Measurements from ENCODE around the gene SNHG17. TPM values are rescaled to one million over a fixed set of nuclear protein-coding genes. Genes with fewer than 3 reads are reported as not detected.

Gene SNHG17
- total and polyA plus RNA-seq, 2 donors (not counting 1 experiment from before 2014, with no cell fraction given): 49.6 to 78.0 TPM

- Histone ChIP-seq H3K4me2 (replicated peaks; ENCODE audit: low read depth, low read length, poor library complexity, severe bottlenecking) (peak within 1 kb of the TSS; percentile 90), H3K4me3 (ENCODE audit: control extremely low read depth in 1 of 5, extremely low read depth in 1 of 5, insufficient read depth in 1 of 5, low read depth in 2 of 5, low read length in 4 of 5) (peak within 1 kb of the TSS; percentile 77 to 91 (median 84)), H3K9me3 (ENCODE audit: control extremely low read depth in 1 of 3, control insufficient read depth in 2 of 3, insufficient read depth in 1 of 3, low read length in 2 of 3) (peaks cover 0 to under 1% (median 0%) of the 10 kb centered on the region in 3 donors), H2AFZ (ENCODE audit: insufficient read depth, low read depth, low read length, poor library complexity, severe bottlenecking) (peak within 1 kb of the TSS; percentile 95), H3K36me3 (replicated peaks in 1 of 2; ENCODE audit: control extremely low read depth in 1 of 2, control insufficient read depth in 1 of 2, extremely low read depth in 1 of 2, insufficient read depth in 2 of 2, low read length in 1 of 2) (peaks cover 0 to 3% of the 10 kb centered on the region in 2 experiments), H3K4me1 (ENCODE audit: control insufficient read depth in 2 of 2, insufficient read depth in 2 of 2, low read length in 2 of 2) (peaks cover 17 to 26% of the 10 kb centered on the region in 2 donors), H3K27me3 (replicated peaks in 1 of 4; ENCODE audit: control extremely low read depth in 1 of 4, control insufficient read depth in 3 of 4, insufficient read depth in 4 of 4, low read length in 3 of 4) (no peaks in the 10 kb centered on the region), H3K27ac (ENCODE audit: low read length in 2 of 2) (peak within 1 kb of the TSS; percentile 52 to 84), H3K9ac (ENCODE audit: low read length) (peak within 1 kb of the TSS; percentile 89), H4K20me1 (ENCODE audit: control insufficient read depth, insufficient read depth, low read length, poor library complexity, severe bottlenecking) (peaks cover 47% of the 10 kb centered on the region), H3K79me2 (ENCODE audit: control insufficient read depth, insufficient read depth, low read length) (peaks cover 52% of the 10 kb centered on the region)
- ChIA-PET POLR2A (interaction anchor here (1.0 to 2.8 kb wide), 3 partner anchors 15 to 37 kb away, joined by 3 to 17 read pairs (median 12); partner anchors contain the start of gene SNHG17), CTCF (interaction anchor here (0.7 to 5.5 kb wide), 7 partner anchors 13 to 939 kb away, joined by 3 to 40 read pairs (median 4); partner anchors contain the start of gene SNHG17)
- H3K4me1 Mint-ChIP-seq: peaks cover 45% of the 10 kb centered on the region
- H3K27ac Mint-ChIP-seq: peak within 1 kb of the TSS; percentile 83
- peak within 1 kb of the TSS; percentile 92 for H3K4me3 Mint-ChIP-seq
- ATAC-seq (ENCODE audit: low read depth) (peak; percentile 94), DNase-seq (peak; percentile 98)
- H3K9me3 Mint-ChIP-seq (ENCODE audit: insufficient read depth): no peaks in the 10 kb centered on the region
- under 1% methylated on average over 78 of the region's 81 CpGs for WGBS (ENCODE audit: insufficient coverage)
- intact Hi-C loops (cut with micrococcal nuclease): loop anchor here (1.0 to 5.0 kb wide), 2 partner anchors 26 to 490 kb away; partner anchors contain the start of gene DHX35
- TF ChIP-seq EZH2 (IDR thresholded peaks at IDR 0.05; ENCODE audit: borderline replicate concordance, insufficient read depth, low read depth, low read length, poor library complexity, severe bottlenecking) (no peak), CTCF (IDR thresholded peaks at IDR 0.05) (no peak)
- no peaks in the 10 kb centered on the region for H3K27me3 Mint-ChIP-seq
Observed at GRCh38 chr20:38472513-38473366, 37.6 kb upstream of the SNHG17 start, which contains the start of gene RALGAPB. Gene RALGAPB, plus strand, starts transcription at chr20:38472843. Its CDS starts 15,590 bp downstream, at chr20:38488433.

Data from B cell (primary cell).